Measurements from ENCODE around the gene IL5. TPM values are rescaled to one million over a fixed set of nuclear protein-coding genes. Genes with fewer than 3 reads are reported as not detected.

The IL5 gene
- total and polyA plus RNA-seq, 10 donors = not detected

GRCh38 chr5:132492386-132493125 lies 50.8 kb downstream of the IL5 start:
- Histone ChIP-seq H3K4me1 (peaks cover 34 to 90% (median 74%) of the 10 kb centered on the region in 6 donors), H3K36me3 (peaks cover 0 to 21% (median 16%) of the 10 kb centered on the region in 6 donors), H3K27ac (peak overlapping the region; percentile 96 to 100 (median 100)), H3K4me3 (peak overlapping the region in 1 of 8 donors; percentile 92), H3K9me3 (no peaks in the 10 kb centered on the region), H3K27me3 (replicated peaks in 1 of 7) (no peaks in the 10 kb centered on the region)
- no peak for DNase-seq
- intact Hi-C loops (cut with DNase I; ENCODE audit: low total_unique reads) = loop anchor here (5.0 kb wide), 1 partner anchor 80 kb away; no protein-coding TSS in a partner anchor
- TF ChIP-seq POLR2A (IDR thresholded peaks at IDR 0.05) = no peak
- no peak for TF ChIP-seq CTCF (IDR thresholded peaks at IDR 0.05 in 8 of 11, conservative IDR thresholded peaks at IDR 0.05 in 3 of 11)
- no peak for TF ChIP-seq POLR2AphosphoS5 (IDR thresholded peaks at IDR 0.05)
- WGBS, 5 donors = 71 to 88% (median 85%) methylated on average over 3 of the region's 3 CpGs

Other genes with a start within 250 kb of the IL5 start
- 10 to 100 TPM in 4 of 7 donors, 1 to 10 TPM in 3; 6.3 to 25.1 (median 11.5) TPM for gene SLC22A4, start 249.1 kb downstream of the IL5 start, total RNA-seq
- 1 to 10 TPM in 2 of 3 donors, under 1 TPM in 1; 0.47 to 2.3 (median 1.7) TPM for gene SLC22A4, start 249.1 kb downstream of the IL5 start, polyA plus RNA-seq
- gene SLC22A5, start 173.8 kb downstream of the IL5 start, total RNA-seq = 1 to 10 TPM; 5.3 to 9.2 (median 7.6) TPM
- 1 to 10 TPM; 2.4 to 2.9 (median 2.6) TPM for gene SLC22A5, start 173.8 kb downstream of the IL5 start, polyA plus RNA-seq
- 100 to 1,000 TPM; 146 to 307 (median 165) TPM for gene IRF1, start 52.7 kb downstream of the IL5 start, total RNA-seq
- 100 to 1,000 TPM in 1 of 3 donors, 10 to 100 TPM in 2; 57.9 to 113 (median 59.7) TPM for gene IRF1, start 52.7 kb downstream of the IL5 start, polyA plus RNA-seq
- gene RAD50, start 13.5 kb upstream of the IL5 start, total RNA-seq = 10 to 100 TPM; 23.8 to 34.0 (median 28.2) TPM
- gene RAD50, start 13.5 kb upstream of the IL5 start, polyA plus RNA-seq = 1 to 10 TPM; 4.2 to 7.8 (median 4.4) TPM
- gene IL13, start 114.7 kb upstream of the IL5 start, total RNA-seq = not detected
- gene IL13, start 114.7 kb upstream of the IL5 start, polyA plus RNA-seq = under 1 TPM in 2 of 3 donors, not detected in 1; 0.06 to 0.07 TPM
- not detected for gene IL4, start 130.5 kb upstream of the IL5 start, total RNA-seq
- gene IL4, start 130.5 kb upstream of the IL5 start, polyA plus RNA-seq = not detected
- gene KIF3A, start 194.0 kb upstream of the IL5 start, total RNA-seq = 10 to 100 TPM in 1 of 7 donors, 1 to 10 TPM in 6; 4.5 to 10.7 (median 7.9) TPM
- gene KIF3A, start 194.0 kb upstream of the IL5 start, polyA plus RNA-seq = 1 to 10 TPM; 1.3 to 2.4 (median 2.1) TPM
- 1 to 10 TPM in 5 of 7 donors, under 1 TPM in 2; 0.19 to 5.2 (median 1.1) TPM for gene CCNI2, start 203.9 kb upstream of the IL5 start, total RNA-seq
- gene CCNI2, start 203.9 kb upstream of the IL5 start, polyA plus RNA-seq = under 1 TPM; 0.32 to 0.91 (median 0.36) TPM
- gene SEPTIN8, start 233.7 kb upstream of the IL5 start, total RNA-seq = 10 to 100 TPM; 11.5 to 29.8 (median 19.8) TPM
- gene SEPTIN8, start 233.7 kb upstream of the IL5 start, polyA plus RNA-seq = 10 to 100 TPM in 1 of 3 donors, 1 to 10 TPM in 2; 6.1 to 13.3 (median 7.5) TPM

Data from spleen (tissue), 11 donors.